ENCODE measurements around the gene USP47.

Gene USP47

DNA sequence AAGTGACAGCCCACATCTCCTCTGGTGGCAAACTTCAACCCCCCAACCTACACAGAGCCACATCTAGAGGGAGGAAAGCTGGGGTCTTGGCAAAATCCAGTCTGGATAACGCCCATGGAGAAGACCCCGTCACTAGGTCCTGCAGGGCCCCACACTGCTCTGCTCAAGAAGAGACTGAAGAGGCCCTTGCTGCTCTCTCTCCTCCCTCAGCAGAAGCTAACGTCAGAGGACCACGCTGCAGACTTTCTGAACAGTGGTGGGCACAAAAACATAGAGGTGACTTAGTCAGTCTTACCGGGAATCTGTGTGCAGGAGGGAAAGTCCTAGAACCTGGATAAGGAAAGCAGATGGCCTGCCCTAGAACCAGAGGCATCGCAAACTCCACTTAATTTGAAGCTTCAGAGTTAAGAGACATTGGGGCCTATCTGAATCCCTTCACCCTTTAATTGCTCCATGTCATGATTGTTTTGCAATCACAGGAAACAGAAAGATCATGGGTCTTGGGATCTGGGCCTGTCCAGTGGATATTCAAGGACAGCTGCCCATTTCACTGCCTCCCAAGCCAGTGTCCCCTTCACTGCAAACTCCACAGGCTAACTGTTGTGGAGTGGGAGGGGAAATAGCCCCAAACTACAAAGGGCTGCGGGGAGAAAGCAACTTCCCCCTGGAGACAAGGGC is 164.9 kb downstream of the USP47 start:
- DNase-seq: no peak

DNA sequence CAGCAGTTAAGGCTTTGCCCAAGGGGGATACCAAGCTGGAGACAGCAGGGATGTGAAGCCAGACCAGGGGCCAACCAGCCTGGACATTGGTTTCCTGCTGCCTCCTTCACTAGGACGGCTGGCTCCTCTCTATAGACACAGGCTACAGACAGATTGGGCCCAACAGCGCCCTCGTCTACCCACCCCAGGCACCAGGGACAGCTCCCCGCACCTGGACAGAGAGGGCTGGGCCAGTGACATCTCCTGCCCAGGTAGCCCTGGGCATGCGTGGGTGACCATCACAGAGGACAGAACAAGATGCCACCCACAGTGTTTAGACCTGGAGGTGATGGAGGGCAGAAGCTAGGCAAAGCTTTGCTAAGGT is 165.4 kb downstream of the USP47 start:
- DNase-seq: no peak

DNA sequence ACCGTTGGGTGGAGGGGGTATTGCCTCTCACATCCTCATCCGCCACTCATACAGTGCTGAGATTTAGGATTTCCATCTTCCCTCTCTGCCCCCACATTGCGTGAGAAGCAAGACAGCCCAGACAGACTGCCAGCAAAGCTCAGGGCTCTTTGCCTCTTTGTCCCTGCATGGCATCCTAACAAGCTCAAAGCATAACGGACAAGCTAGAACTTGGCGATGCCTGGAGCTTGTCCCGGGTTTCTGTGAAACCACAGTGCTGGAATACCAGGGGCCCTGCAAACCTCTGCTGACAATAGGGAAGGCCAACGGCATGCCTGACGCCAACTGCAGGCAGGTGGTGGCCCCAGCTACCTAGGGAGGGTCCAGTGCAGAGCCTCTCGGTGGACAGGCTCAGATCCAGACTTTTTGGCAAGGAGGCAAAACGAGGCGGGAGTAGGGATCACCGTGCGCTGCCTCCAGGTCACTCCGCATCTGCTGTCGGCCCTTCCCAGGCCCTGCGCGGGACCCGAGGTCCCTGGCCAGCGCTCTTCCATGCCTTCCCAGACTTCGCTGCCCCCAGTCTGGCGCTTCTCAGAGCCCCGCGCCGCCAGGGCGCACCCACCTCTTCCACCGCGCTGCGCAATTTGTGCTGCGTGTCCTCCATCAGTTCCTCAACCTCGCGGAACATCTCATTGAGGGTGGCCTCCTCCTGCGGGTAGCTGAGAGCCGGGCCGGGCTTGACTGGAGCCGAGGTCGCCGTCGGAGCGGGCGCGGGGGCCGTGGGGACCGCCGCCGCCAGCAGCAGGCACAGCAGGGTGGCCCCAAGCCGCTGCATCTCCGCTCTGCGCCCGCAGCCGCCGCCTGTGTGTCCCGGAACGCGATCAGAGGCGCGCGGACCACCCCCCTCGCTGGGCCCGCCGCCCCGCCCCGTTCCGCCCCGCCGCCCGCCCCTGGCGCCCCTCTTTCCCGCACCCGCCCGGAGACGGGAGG is 166.3 kb downstream of the USP47 start, which contains the start of gene DKK3:
Gene DKK3, minus strand, starts transcription at position 858 of the 969 bp plus-strand sequence. Its CDS starts 44 bp downstream, at position 814.
- no peak for DNase-seq
